ENCODE results near the gene SYNDIG1.

GRCh38 chr20:24499472-24499871 is 30.0 kb downstream of the SYNDIG1 start:
- TF ChIP-seq CTCF (IDR thresholded peaks at IDR 0.05; ENCODE audit: insufficient read depth, low read length) = no peak
- no peak for TF ChIP-seq POLR2AphosphoS5 (IDR thresholded peaks at IDR 0.05; ENCODE audit: low read depth)
- TF ChIP-seq GABPA (IDR thresholded peaks at IDR 0.05; ENCODE audit: low read depth) = no peak
- TF ChIP-seq REST (IDR thresholded peaks at IDR 0.05; ENCODE audit: insufficient replicate concordance, low read depth) = no peak
